Lung (tissue), 12 donors: Measurements from ENCODE around the gene FSD2. TPM values are rescaled to one million over a fixed set of nuclear protein-coding genes. Genes with fewer than 3 reads are reported as not detected.
A peak's percentile ranks its signal among the peaks of the same experiment; 100 is the strongest.

Experiments
- ATAC-seq: fragments of 200-7000 bp; cut with Tn5 transposase; one replicate; pipeline ENCODE4 v1.9.1; 2020; ENCODE audit warnings: moderate number of reproducible peaks; ENCODE audit not compliant: insufficient read depth, low FRiP score
- DNase-seq, 3 donors: peaks; one replicate each; pipeline ENCODE4 v3.0.0-alpha.2; 2013 to 2017
- H3K27ac ChIP-seq, 2 donors: one replicate each; pipeline ENCODE4 v1.5.1; 2013; ENCODE audit warnings: mild to moderate bottlenecking in 2 of 2, moderate library complexity in 2 of 2, control low read depth in 1 of 2, inconsistent platforms in 1 of 2, low read depth in 1 of 2, low read length in 1 of 2
- H3K27me3 ChIP-seq, 3 donors: one replicate each; pipeline ENCODE4 v1.5.1; 2013; ENCODE audit warnings: low read length in 2 of 3; ENCODE audit not compliant: control insufficient read depth in 3 of 3, insufficient read depth in 3 of 3
- H3K36me3 ChIP-seq, 4 donors: one replicate each; pipeline ENCODE4 v1.5.1; 2013; ENCODE audit warnings: low read length in 4 of 4, mild to moderate bottlenecking in 1 of 4, moderate library complexity in 1 of 4; ENCODE audit not compliant: control insufficient read depth in 4 of 4, insufficient read depth in 4 of 4
- H3K4me1 ChIP-seq, 5 donors: one replicate each; pipeline ENCODE4 v1.5.1; 2013; ENCODE audit warnings: low read length in 5 of 5, mild to moderate bottlenecking in 2 of 5, moderate library complexity in 1 of 5; ENCODE audit not compliant: control insufficient read depth in 5 of 5, insufficient read depth in 5 of 5
- H3K4me3 ChIP-seq: one replicate; pipeline ENCODE4 v1.5.1; 2013; ENCODE audit warnings: mild to moderate bottlenecking, control low read depth, moderate library complexity
- H3K9ac ChIP-seq, 2 donors: one replicate each; pipeline ENCODE4 v1.5.1; 2013; ENCODE audit warnings: low read length in 2 of 2, control low read depth in 1 of 2; ENCODE audit not compliant: insufficient read depth in 1 of 2
- H3K9me3 ChIP-seq, 4 donors: one replicate each; pipeline ENCODE4 v1.5.1; 2013; ENCODE audit warnings: low read length in 3 of 4, mild to moderate bottlenecking in 1 of 4, moderate library complexity in 1 of 4; ENCODE audit not compliant: control insufficient read depth in 4 of 4, insufficient read depth in 3 of 4
- WGBS, 2 donors: extraction: QIAGEN DNeasy Blood & Tissue Kit; methylation state at CpG; one replicate each; pipeline ENCODE4 v1.1.7; 2013; 5-methylcytosine and 5-hydroxymethylcytosine counted together
- polyA plus RNA-seq, 2 donors: library from polyadenylated mRNA; stranded (reverse); fragments of 200-250 nt; gene quantifications; one replicate each; pipeline ENCODE4 v1.2.1, GENCODE V29; 2013
- total RNA-seq, 2 donors: library from RNA; depleted of rRNA in 1 of 2; stranded (reverse); fragments of >200 nt in 1 of 2; gene quantifications; one replicate each; pipeline ENCODE4 v1.2.1, GENCODE V29; 2014 to 2021
- TF ChIP-seq, protein P1 (sequence below): IDR thresholded peaks from 2 replicates; pipeline ENCODE4 v1.5.1; 2012; ENCODE audit warnings: mild to moderate bottlenecking; ENCODE audit errors: control extremely low read depth, extremely low read depth
- donor health status: control.
- donor health status: control.
- donor health status: Bipolar disorder and iron deficiency.
- donor health status: healthy.
- donor health status: DM: yes; HTN: yes; CAD: no.

FSD2 gene
- total and polyA plus RNA-seq, 4 donors: 0.06 to 0.08 TPM; not detected in 2

DNA sequence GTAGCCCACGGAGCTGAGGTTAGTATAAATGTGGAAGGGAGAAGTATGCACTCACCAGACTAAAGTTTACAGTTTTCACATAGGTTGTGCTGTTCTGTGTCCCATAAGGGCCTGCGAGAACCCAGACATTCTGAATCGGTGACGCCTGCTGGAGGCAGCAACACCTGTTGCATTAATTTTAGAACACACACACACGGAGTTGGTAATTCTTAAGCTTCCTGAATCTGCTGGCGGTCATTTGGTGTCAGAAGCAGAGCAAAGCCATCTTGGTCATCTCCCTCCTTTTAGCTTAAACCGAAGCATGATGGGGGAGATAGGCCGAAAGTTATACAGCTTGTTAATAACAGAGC, 55.1 kb downstream of the FSD2 start:
- Histone ChIP-seq H3K4me1 (peaks cover 0 to 14% (median 9%) of the 10 kb centered on the region in 5 donors), H3K27ac (peak overlapping the region; percentile 29 to 73), H3K27me3 (no peaks in the 10 kb centered on the region), H3K9ac (peak overlapping the region; percentile 92), H3K9me3 (no peaks in the 10 kb centered on the region), H3K4me3 (peak overlapping the region; percentile 88), H3K36me3 (peaks cover 7 to 21% (median 12%) of the 10 kb centered on the region in 4 donors)
- DNase-seq (no peak), ATAC-seq (no peak)
- TF ChIP-seq, protein P1, sequence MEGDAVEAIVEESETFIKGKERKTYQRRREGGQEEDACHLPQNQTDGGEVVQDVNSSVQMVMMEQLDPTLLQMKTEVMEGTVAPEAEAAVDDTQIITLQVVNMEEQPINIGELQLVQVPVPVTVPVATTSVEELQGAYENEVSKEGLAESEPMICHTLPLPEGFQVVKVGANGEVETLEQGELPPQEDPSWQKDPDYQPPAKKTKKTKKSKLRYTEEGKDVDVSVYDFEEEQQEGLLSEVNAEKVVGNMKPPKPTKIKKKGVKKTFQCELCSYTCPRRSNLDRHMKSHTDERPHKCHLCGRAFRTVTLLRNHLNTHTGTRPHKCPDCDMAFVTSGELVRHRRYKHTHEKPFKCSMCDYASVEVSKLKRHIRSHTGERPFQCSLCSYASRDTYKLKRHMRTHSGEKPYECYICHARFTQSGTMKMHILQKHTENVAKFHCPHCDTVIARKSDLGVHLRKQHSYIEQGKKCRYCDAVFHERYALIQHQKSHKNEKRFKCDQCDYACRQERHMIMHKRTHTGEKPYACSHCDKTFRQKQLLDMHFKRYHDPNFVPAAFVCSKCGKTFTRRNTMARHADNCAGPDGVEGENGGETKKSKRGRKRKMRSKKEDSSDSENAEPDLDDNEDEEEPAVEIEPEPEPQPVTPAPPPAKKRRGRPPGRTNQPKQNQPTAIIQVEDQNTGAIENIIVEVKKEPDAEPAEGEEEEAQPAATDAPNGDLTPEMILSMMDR: no peak
- WGBS, 2 donors: 1 to 3% methylated on average over 8 of the region's 8 CpGs

DNA sequence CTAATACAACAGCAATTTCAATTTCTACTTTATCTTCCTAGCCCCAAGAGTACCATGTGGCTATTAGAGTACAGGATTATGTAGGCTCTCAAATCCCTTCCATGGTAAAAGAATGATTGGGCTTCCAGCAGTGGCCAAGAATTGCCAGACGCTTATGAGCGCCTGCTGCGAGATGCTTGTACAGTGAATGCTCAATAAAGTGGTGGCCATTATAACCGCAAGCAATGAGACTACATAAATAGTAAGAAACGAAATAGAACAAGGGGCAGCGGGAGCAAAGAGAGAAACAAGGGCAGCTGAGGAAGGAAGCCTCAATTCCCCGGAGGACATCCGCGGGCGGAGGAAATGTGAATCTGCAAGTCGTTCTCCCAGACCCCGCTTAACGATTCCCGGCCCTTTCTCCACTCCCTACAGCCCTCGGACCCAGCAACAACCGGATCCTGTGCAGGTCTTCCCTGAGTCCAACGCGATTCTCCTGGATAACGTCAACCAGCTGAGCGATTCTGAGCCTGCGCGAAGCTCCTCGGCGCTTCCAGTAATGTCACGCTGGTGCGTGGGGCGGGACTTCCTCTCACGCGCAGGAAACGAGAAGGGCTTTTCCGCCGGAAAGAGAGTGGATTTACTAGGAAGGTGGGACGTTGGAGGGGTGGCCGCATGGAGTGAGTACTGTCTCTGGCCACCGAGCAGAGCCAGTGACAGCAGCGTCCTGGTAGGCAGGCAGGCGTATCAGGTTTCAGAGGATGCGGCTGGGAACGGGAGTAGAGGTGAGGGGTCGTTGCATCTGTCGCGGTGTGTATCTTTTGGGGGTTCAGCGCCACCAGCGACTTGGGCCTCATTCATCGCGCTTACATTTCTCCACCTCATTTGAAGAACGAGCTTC, 55.7 kb downstream of the FSD2 start:
- WGBS, 2 donors: 0% methylated on average over 47 of the region's 47 CpGs
- peaks cover 7 to 16% (median 12%) of the 10 kb centered on the region in 4 donors for H3K36me3 ChIP-seq
- H3K9ac ChIP-seq: peak overlapping the region; percentile 92
- H3K27ac ChIP-seq: peak overlapping the region; percentile 58 to 73
- H3K4me3 ChIP-seq: peak overlapping the region; percentile 88
- peaks cover 0 to 14% (median 9%) of the 10 kb centered on the region in 5 donors for H3K4me1 ChIP-seq
- TF ChIP-seq, protein P1: no peak
- DNase-seq (peak; percentile 93 to 98 (median 95)), ATAC-seq (peak; percentile 94)
- H3K27me3 ChIP-seq: no peaks in the 10 kb centered on the region
- H3K9me3 ChIP-seq: no peaks in the 10 kb centered on the region

DNA sequence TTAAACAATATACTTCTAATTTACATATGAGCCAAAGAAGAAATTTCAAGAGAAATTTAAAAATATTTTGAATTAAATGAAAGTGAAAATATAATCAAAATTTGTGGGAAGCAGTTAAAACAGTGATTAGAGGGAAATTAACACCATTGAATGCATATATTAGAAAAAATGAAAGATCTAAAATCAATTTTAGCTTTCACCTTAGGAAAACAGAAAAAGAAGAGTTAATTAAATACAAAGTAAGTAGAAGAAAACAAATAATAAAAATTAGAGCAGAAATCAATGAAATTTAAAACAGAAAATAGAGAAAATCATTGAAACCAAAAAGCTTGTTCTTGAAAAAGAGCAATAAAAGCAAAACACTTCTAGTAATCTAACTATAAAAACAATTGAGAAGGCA, 57.6 kb downstream of the FSD2 start:
- no peak for DNase-seq
- TF ChIP-seq, protein P1: no peak
- Histone ChIP-seq H3K9me3 (no peaks in the 10 kb centered on the region), H3K27ac (no peak overlapping the region), H3K4me3 (no peak overlapping the region), H3K9ac (no peak overlapping the region), H3K36me3 (peaks cover 2 to 8% (median 6%) of the 10 kb centered on the region in 4 donors), H3K27me3 (no peaks in the 10 kb centered on the region), H3K4me1 (peaks cover 0 to 14% (median 9%) of the 10 kb centered on the region in 5 donors)
- ATAC-seq: no peak
